Motor neuron (in vitro differentiated cells): ENCODE data around the gene FTH1. TPM values are rescaled to one million over a fixed set of nuclear protein-coding genes. Genes with fewer than 3 reads are reported as not detected.

Source experiments
- ATAC-seq, 8 experiments: fragments of 200-7000 bp; cut with Tn5 transposase; replicated peaks in 6 of 8; 2 replicates each; pipeline ENCODE4 v1.8.0; 2021; ENCODE audit warnings: mild to moderate bottlenecking in 8 of 8, moderate library complexity in 8 of 8
- H3K27ac ChIP-seq, 2 donors: fragments of 250-450 bp; sonication (Bioruptor Pico); 2 replicates each; pipeline ENCODE4 v1.9.0; 2021; ENCODE audit warnings: antibody characterized with exemption in 2 of 2, mild to moderate bottlenecking in 2 of 2, moderate library complexity in 1 of 2
- H3K4me1 ChIP-seq, 2 donors: fragments of 250-450 bp; sonication (Bioruptor Pico); replicated peaks in 1 of 2; 2 replicates each; pipeline ENCODE4 v1.6.1; 2021; ENCODE audit warnings: antibody characterized with exemption in 2 of 2, mild to moderate bottlenecking in 2 of 2, moderate library complexity in 1 of 2
- H3K4me3 ChIP-seq, 5 donors: fragments of 250-450 bp; sonication (Bioruptor Pico); 2 replicates each; pipeline ENCODE4 v1.9.0; 2021; ENCODE audit warnings: antibody characterized with exemption in 5 of 5, mild to moderate bottlenecking in 5 of 5, moderate library complexity in 4 of 5
- WGBS, 10 experiments: fragments of 450-650 bp; shearing (Covaris generic); methylation state at CpG; one replicate each; pipeline ENCODE4 v1.0.0; 2022; 5-methylcytosine and 5-hydroxymethylcytosine counted together
- in situ Hi-C, 9 experiments: fragments of 400-800 bp; cut with MboI; loops; one replicate each; pipeline ENCODE4 v1.15.0; 2021; ENCODE audit warnings: low sequenced_read_pairs in 9 of 9, low pct_unique_long_range_greater_than_20kb in 2 of 9; ENCODE audit not compliant: unreplicated experiment in 9 of 9
- total RNA-seq, 8 experiments: library from RNA; unstranded; fragments of 300-600 nt; gene quantifications; 2 replicates each; pipeline versions ENCODE4 v1.2.3 to v1.2.4, GENCODE V29; 2022

Gene FTH1
- total RNA-seq, 8 experiments from 2014 or later = 863 to 2,225 (median 1,257) TPM

DNA sequence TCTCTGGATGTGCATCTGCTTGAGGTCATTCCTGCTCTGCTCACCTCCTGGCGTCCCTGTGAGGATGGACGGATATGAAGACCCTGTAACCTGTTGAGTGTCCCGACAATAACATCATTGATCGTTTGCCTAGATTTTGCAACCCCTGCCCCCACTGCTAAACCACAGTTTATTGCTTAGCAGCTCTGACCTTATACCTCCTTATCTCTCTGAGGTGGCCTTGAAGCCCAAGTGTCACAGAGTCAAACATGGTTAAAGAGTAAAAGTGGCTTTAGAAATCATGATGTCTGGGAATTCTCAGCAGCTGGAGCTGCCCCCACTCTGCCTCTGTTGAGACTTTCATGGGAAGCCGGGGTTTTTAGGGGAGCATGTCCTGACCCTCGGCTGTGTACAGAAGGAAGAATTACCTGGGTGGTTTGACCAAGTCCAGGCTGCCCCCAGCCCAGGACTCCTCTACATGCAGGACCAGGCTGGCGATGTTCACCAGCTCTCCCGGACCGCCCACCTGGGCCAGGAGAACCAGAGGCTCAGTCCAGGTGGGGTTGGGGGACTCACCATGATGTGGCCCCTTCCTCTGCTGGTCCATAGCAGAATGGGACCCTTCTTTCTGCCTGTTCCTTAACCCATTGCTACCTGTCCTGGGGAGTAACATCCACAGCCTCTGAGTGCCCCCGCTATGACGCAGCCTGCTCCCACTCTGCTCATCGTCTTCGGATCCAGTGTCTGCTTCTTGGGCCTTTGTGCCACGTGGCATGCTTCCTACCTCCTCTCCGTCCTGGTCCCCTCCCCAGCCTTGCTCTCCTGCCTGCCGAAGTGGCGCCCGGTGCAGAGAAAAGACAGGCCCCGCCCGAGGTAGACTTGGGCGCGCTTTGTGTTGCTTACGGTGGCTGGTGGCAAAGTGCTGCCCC lies 33.4 kb upstream of the FTH1 start:
- no peak for ATAC-seq
- Histone ChIP-seq H3K4me3 (no peak overlapping the region), H3K27ac (no peak overlapping the region), H3K4me1 (peaks cover 0 to 13% of the 10 kb centered on the region in 2 donors)
- 54 to 100% (median 92%) methylated on average over 2 to 20 of the region's 23 CpGs; no CpG with 5 or more reads in 1 of the 10 experiments for WGBS, 10 experiments
- in situ Hi-C loops = no loop called here

DNA sequence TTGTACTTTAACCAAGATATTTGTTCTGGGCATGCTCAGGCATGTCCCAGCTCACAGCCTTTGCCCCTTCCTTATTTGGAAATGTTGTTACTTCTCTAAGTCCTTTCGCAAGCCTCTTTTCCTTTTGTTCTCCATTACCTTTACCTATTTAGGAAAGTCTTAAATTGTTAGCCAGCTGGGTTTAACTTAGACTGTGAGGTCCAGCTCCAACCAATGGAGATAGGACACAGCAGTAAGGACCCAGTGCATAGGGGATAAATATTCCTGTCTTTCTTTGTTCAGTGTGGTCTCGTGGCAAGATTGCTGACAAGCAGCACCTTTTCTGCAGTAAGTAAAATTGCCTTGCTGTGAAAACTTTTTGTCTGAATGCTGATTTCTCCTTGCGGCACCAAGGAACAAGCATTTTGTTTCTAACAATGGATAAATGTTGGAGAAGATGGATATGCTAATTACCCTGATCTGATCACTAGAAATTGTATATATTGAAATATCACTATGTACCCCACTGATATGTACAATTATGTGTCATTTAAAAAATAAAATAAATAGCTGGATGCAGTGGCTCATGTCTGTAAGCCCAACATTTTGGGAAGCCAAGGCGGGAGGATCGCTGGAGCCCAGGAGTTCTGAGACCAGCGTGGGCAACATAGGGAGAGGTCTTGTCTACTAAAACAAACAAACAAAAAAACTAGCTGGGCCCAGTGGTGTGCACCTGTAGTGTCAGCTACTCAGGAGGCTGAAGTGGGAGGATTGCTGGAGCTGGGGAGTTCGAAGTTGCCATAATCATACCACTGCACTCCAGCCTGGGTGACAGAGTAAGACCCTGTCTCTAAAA lies 31.9 kb upstream of the FTH1 start:
- H3K27ac ChIP-seq = no peak overlapping the region
- ATAC-seq = no peak
- 84 to 100% (median 95%) methylated on average over 1 to 7 of the region's 7 CpGs for WGBS, 10 experiments
- in situ Hi-C loops = loop anchor here in 1 of 9 experiments (25.0 kb wide), 1 partner anchor 88 kb away; no protein-coding TSS in a partner anchor
- H3K4me3 ChIP-seq = no peak overlapping the region
- peaks cover 0 to 8% of the 10 kb centered on the region in 2 donors for H3K4me1 ChIP-seq

DNA sequence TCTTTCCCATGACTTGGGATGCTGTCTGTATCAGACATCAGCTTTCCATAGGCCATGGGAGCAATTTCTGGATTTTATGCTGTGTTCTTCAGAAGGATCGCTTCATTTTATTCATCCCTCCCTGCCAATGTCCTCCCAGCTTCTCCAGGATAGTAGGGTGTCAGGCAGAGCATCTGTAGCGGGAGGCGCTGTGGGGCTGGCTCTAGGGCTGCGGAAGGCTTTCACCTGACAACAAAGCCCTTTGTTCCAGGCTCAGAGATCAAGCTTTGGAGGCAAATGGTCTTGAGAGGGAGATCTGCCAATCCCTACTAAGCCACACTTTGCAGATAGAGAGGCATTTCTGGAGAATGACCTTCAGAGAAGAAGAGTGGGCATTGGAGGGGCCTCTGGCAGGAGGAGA lies 29.5 kb upstream of the FTH1 start:
- ATAC-seq = no peak
- in situ Hi-C loops = loop anchor here in 1 of 9 experiments (25.0 kb wide), 1 partner anchor 90 kb away; no protein-coding TSS in a partner anchor
- WGBS, 10 experiments = 50 to 90% (median 80%) methylated on average over 1 to 2 of the region's 4 CpGs; no CpG with 5 or more reads in 7 of the 10 experiments
- H3K4me3 ChIP-seq = no peak overlapping the region
- no peak overlapping the region for H3K27ac ChIP-seq
- peaks cover 0 to 5% of the 10 kb centered on the region in 2 donors for H3K4me1 ChIP-seq

DNA sequence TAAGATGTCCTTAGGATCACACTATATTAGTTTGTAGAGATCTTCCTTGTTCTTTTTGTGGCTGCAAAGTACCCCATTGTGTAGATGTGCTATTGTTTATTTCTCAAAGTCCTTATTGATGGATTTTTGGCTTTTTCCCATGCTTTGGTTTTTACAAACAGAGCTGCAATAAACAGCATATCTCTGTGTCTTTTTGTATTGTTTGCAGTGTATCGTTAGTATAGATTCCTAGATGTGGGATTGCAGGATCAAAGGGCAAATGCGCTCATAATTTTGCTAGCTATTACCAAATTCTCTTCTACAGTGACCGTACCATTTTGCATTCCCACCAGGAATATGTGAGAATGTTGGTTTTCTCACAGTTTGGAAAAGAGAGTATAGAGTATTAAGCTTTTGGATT lies 27.5 kb upstream of the FTH1 start:
- Histone ChIP-seq H3K4me1 (no peaks in the 10 kb centered on the region), H3K27ac (no peak overlapping the region), H3K4me3 (no peak overlapping the region)
- in situ Hi-C loops = loop anchor here in 1 of 9 experiments (25.0 kb wide), 1 partner anchor 92 kb away; no protein-coding TSS in a partner anchor
- 0 to 100% (median 85%) methylated on average over 1 to 3 of the region's 3 CpGs for WGBS, 10 experiments
- ATAC-seq = no peak

DNA sequence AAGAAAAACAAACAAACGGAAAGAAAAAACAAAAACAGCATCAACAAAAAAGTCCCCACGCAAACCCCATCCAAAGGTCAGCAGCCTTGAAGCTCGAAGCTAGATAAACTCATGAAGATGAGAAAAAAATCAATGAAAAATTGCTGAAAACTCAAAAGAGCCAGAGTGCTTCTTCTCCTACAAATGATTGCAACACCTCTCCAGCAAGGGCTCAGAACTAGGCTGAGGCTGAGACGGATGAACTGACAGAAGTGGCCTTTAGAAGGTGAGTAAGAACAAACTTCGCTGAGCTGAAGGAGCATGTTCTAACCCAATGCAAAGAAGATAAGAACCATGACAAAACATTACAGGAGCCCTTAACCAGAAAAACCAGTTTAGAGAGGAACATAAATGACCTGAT lies 18.4 kb upstream of the FTH1 start:
- ATAC-seq = no peak
- H3K27ac ChIP-seq = no peak overlapping the region
- H3K4me3 ChIP-seq = no peak overlapping the region
- no peaks in the 10 kb centered on the region for H3K4me1 ChIP-seq
- in situ Hi-C loops = loop anchor here in 1 of 9 experiments (25.0 kb wide), 1 partner anchor 101 kb away; no protein-coding TSS in a partner anchor
- 73 to 100% (median 93%) methylated on average over 1 to 5 of the region's 5 CpGs for WGBS, 10 experiments

DNA sequence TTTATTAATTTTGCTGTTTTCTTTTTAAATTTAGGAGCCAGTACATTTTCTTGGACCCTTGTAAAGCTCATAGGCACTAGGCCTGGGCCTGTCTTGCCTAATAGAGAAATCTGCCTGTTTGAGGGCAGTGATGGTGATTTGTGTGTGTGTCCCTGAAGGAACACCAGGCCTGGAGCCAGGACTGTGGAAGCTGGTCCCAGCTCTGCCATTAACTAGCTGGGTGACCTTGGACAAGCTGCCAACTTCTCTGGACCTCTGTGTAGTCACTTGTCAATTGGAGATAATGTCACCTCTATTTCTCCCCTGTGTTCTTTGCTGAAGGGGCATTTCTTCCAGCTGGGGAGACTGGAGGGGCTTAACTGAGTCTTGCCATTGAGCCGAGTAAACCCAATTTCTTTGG lies 16.0 kb upstream of the FTH1 start:
- WGBS, 10 experiments = 83% methylated on average over 1 of the region's 1 CpG; no CpG with 5 or more reads in 8 of the 10 experiments
- ATAC-seq = no peak
- Histone ChIP-seq H3K27ac (no peak overlapping the region), H3K4me1 (no peaks in the 10 kb centered on the region), H3K4me3 (no peak overlapping the region)
- in situ Hi-C loops = loop anchor here in 1 of 9 experiments (25.0 kb wide), 1 partner anchor 104 kb away; no protein-coding TSS in a partner anchor

DNA sequence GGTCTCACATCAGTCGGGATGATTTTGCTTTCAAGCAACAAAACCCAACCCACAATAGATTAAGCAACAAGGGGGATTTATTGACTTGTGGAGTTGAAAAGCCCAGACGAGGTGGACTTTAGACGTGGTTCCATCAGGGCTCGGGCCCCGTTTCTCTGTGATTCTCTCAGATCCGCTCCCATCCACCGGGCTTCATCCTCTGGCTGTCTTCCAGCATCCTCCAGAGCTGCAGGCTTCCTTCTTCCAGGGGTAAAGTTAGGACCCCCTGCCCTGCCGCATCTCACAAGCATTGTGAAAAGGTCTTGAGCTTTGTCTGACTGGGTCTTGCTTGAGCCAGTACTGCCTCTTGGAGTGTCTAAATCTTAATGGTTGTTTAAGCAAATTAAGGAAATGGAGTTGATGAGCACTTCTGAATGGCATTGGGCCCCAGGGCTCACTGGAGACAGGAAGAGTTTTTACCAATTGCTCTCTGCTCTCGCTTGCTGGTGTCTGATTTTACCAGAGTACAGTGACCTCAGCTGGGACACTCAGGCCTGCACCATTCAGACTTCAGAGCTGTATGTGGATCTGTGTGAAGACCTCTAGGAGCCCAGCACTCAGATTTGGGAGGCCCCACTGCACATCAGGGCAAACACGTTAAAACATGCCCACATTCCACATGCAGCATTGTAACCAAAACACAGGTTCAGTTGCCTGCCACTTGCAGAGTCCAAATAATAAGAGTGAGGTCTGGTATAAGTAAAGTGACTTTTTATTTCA lies 13.5 kb upstream of the FTH1 start:
- Histone ChIP-seq H3K27ac (no peak overlapping the region), H3K4me3 (no peak overlapping the region), H3K4me1 (no peaks in the 10 kb centered on the region)
- peak in 1 of 8 experiments; percentile 66 for ATAC-seq
- 17 to 100% (median 80%) methylated on average over 1 to 9 of the region's 10 CpGs; no CpG with 5 or more reads in 3 of the 10 experiments for WGBS, 10 experiments
- in situ Hi-C loops = loop anchor here in 1 of 9 experiments (25.0 kb wide), 1 partner anchor 106 kb away; no protein-coding TSS in a partner anchor

DNA sequence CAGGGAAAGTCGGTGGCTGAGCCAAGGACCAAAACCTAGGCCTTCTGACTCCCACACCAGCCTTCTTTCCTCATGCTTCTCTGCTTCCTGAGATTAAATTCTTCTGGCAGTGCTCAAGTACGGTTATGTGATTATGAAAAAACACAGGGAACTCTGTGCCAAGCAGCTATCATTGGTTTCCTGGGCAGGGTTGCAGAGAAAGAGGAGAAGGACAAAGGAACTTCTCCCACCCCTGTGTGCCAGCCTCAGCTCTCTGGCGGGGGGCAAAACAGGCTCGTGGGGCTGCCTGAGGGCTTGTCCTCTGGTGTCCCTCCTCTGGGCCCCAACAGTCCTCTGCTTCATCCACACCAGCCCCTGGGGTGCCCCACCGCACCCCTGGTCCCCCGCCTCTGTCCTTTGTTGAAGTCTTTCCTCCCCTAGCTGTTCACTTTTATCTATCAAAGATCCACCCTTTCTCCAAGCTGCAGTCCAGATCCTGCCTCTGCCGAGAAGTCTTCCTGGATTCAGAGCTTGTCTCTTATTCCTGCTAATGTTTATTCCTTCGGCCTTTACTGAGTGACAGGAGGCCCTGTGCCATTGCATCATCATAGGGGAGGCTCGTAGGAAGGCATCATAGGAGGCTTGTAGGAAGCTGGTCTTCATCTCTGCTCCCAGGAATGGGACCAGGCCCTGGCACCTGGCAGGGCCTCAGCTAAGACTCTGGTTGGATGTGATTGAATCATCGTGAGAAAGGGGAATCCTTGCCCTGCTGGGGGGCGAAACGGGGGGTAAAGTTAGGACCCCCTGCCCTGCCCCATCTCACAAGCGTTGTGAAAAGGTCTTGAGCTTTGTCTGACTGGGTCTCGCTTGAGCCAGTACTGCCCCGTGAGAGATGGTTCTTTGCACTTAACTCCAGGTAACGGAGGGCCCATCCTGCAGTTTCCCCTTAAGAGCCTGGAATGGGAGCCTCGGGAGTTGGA lies 11.5 kb upstream of the FTH1 start:
- Histone ChIP-seq H3K4me1 (no peaks in the 10 kb centered on the region), H3K4me3 (no peak overlapping the region), H3K27ac (no peak overlapping the region)
- WGBS, 10 experiments = 0 to 87% (median 76%) methylated on average over 1 to 8 of the region's 17 CpGs; no CpG with 5 or more reads in 1 of the 10 experiments
- peak in 1 of 8 experiments; percentile 18 for ATAC-seq
- in situ Hi-C loops = loop anchor here in 1 of 9 experiments (25.0 kb wide), 1 partner anchor 108 kb away; no protein-coding TSS in a partner anchor

DNA sequence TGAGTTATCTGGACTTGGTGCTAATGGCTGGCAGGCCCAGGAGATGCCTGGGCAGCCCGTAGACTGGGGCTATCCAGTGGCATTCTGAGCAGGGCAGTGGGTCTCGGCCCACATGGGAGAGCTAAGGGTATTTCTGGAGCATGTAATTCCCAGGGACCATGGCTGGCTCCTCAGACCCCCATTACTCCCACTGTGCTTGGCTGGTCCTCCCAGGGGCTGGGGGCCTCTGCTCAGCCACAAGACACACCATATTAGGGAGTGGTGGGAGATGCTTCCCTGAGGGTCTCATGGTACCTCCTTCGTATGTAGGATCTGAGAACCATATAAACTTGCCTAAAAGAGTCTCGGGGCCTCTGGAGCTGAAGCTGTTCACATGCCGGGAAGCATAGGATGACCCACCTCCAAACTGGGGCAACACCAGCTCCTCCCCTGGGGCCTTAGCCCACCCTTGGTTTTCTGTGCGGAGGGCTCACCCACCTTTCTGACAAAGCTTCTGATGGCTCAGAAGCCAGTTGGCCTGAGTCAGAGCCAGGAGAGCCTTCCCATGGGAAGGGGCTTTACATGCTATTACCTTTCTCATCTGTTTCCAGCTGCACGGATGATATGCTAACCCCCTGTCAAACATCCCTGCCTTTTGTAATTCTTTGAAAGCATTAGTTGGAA lies 9.5 kb upstream of the FTH1 start:
- H3K27ac ChIP-seq = no peak overlapping the region
- peaks cover 17% of the 10 kb centered on the region in 2 donors for H3K4me1 ChIP-seq
- in situ Hi-C loops = loop anchor here in 1 of 9 experiments (25.0 kb wide), 1 partner anchor 110 kb away; no protein-coding TSS in a partner anchor
- WGBS, 10 experiments = 20 to 100% (median 71%) methylated on average over 1 to 4 of the region's 7 CpGs; no CpG with 5 or more reads in 5 of the 10 experiments
- no peak for ATAC-seq
- no peak overlapping the region for H3K4me3 ChIP-seq

DNA sequence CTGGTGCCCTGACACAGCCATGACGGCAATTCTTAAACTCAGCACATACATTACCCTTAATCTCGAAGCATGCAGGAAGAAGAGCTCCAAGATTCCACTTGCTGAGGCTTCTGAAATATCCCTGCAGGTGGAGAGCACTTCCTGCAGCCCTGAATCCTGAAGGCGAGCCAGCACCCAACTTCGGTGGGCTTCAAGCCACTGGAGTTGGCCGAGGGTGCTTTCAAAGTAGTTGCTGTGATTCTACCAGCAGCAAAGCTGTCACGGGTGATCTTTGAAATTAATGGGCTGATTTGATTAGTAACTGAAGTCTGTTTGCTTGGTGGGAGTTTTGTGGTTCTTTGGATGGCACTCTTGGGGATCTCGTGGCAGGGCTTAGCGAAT lies 9.0 kb upstream of the FTH1 start:
- ATAC-seq = no peak
- no peak overlapping the region for H3K27ac ChIP-seq

More for the DNA sequence above, 9.0 kb upstream of the FTH1 start:
- WGBS, 10 experiments = 82 to 93% (median 83%) methylated on average over 2 to 7 of the region's 8 CpGs; no CpG with 5 or more reads in 6 of the 10 experiments
- no peak overlapping the region for H3K4me3 ChIP-seq
- in situ Hi-C loops = loop anchor here in 1 of 9 experiments (25.0 kb wide), 1 partner anchor 111 kb away; no protein-coding TSS in a partner anchor
- peaks cover 19 to 21% of the 10 kb centered on the region in 2 donors for H3K4me1 ChIP-seq
